IPS DF 4.7 (cell line): ENCODE results near the gene FRG1.
"Not testable (repeated sequence)": the region's sequence is repeated elsewhere in the genome, so short reads cannot be mapped to it uniquely, and the experiment has no call there.

Experiments used
- DNase-seq: peaks from one replicate; pipeline ENCODE4 v3.0.0-alpha.2; 2013; ENCODE audit warnings: low spot score; ENCODE audit errors: extremely low read depth

The FRG1 gene

GRCh38 chr4:189940178-189941004, at the start of gene FRG1:
Gene FRG1, plus strand, starts transcription at chr4:189940872. Its CDS starts 138 bp downstream, at chr4:189941010.
- peak; percentile 60 for DNase-seq

- DNase-seq, result no peak
These were observed 43.0 kb upstream of the FRG1 start for GRCh38 chr4:189897667-189898066.

GRCh38 chr4:189899481-189900015, 41.1 kb upstream of the FRG1 start:
- DNase-seq, result not testable (repeated sequence)

- DNase-seq, result peak; percentile 51
These were observed 36.1 kb upstream of the FRG1 start for GRCh38 chr4:189904420-189905027.

GRCh38 chr4:189912170-189912569, 28.5 kb upstream of the FRG1 start:
- no peak for DNase-seq

GRCh38 chr4:189917161-189917891, 23.3 kb upstream of the FRG1 start:
- no peak for DNase-seq

GRCh38 chr4:189921058-189921457, 19.6 kb upstream of the FRG1 start:
- DNase-seq, result no peak

- not testable (repeated sequence) for DNase-seq
These were observed 13.9 kb upstream of the FRG1 start for GRCh38 chr4:189926742-189927141.

GRCh38 chr4:189941005-189941450, 356 bp downstream of the FRG1 start:
- DNase-seq, result no peak

GRCh38 chr4:189942412-189942811, 1.7 kb downstream of the FRG1 start:
- DNase-seq, result not testable (repeated sequence)

GRCh38 chr4:189944077-189944476, 3.4 kb downstream of the FRG1 start:
- DNase-seq, result not testable (repeated sequence)

GRCh38 chr4:189946906-189947305, 6.2 kb downstream of the FRG1 start:
- not testable (repeated sequence) for DNase-seq

GRCh38 chr4:189948486-189948885, 7.8 kb downstream of the FRG1 start:
- not testable (repeated sequence) for DNase-seq

- DNase-seq, result not testable (repeated sequence)
These were observed 28.6 kb downstream of the FRG1 start for GRCh38 chr4:189969291-189969690.

GRCh38 chr4:189973646-189974045, 33.0 kb downstream of the FRG1 start:
- no peak for DNase-seq

GRCh38 chr4:189974056-189974455, 33.4 kb downstream of the FRG1 start:
- no peak for DNase-seq

GRCh38 chr4:189979196-189980047, 38.8 kb downstream of the FRG1 start:
- DNase-seq, result no peak

GRCh38 chr4:189980292-189980691, 39.6 kb downstream of the FRG1 start:
- DNase-seq, result not testable (repeated sequence)

GRCh38 chr4:189981970-189982369, 41.3 kb downstream of the FRG1 start:
- no peak for DNase-seq

GRCh38 chr4:189983916-189984526, 43.3 kb downstream of the FRG1 start:
- not testable (repeated sequence) for DNase-seq
